ENCODE results near the gene ZNF524.

- TF ChIP-seq EP300 (IDR thresholded peaks at IDR 0.05) (no peak), CTCF (IDR thresholded peaks at IDR 0.05) (no peak)
Measured at GRCh38 chr19:55578031-55578760, 21.9 kb upstream of the ZNF524 start.
